Measurements from ENCODE around the gene ADORA2B. TPM values are rescaled to one million over a fixed set of nuclear protein-coding genes. Genes with fewer than 3 reads are reported as not detected.

Gene ADORA2B
- total and polyA plus RNA-seq, 2 of the 8 experiments (the other 6 are each of a cell fraction or from before 2014, with no cell fraction given): 2.6 to 8.2 TPM

- TF ChIP-seq HDAC2 (IDR thresholded peaks at IDR 0.05; ENCODE audit: borderline replicate concordance in 1 of 2, low read depth in 2 of 2, low read length in 2 of 2): peak in 1 of 2 experiments; percentile 91; a peak in 2 of 4 replicates
- no peak for TF ChIP-seq NANOG (IDR thresholded peaks at IDR 0.05; ENCODE audit: insufficient read depth, low read depth, low read length, poor library complexity, severe bottlenecking)
- TF ChIP-seq, protein P1, sequence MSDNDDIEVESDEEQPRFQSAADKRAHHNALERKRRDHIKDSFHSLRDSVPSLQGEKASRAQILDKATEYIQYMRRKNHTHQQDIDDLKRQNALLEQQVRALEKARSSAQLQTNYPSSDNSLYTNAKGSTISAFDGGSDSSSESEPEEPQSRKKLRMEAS (IDR thresholded peaks at IDR 0.05): peak; percentile 97
- no peak; the same call in 1 of the 2 replicates for TF ChIP-seq CREB1 (IDR thresholded peaks at IDR 0.05)
- TF ChIP-seq RAD21 (IDR thresholded peaks at IDR 0.05 in 1 of 2, conservative IDR thresholded peaks at IDR 0.05 in 1 of 2; ENCODE audit: low read depth in 2 of 2, low read length in 2 of 2): peak; percentile 58 to 72
- TF ChIP-seq SIX5 (IDR thresholded peaks at IDR 0.05; ENCODE audit: low read depth, low read length): no peak
- no peak for TF ChIP-seq EGR1 (IDR thresholded peaks at IDR 0.05; ENCODE audit: borderline replicate concordance, low read depth, low read length)
- TF ChIP-seq, protein P2, sequence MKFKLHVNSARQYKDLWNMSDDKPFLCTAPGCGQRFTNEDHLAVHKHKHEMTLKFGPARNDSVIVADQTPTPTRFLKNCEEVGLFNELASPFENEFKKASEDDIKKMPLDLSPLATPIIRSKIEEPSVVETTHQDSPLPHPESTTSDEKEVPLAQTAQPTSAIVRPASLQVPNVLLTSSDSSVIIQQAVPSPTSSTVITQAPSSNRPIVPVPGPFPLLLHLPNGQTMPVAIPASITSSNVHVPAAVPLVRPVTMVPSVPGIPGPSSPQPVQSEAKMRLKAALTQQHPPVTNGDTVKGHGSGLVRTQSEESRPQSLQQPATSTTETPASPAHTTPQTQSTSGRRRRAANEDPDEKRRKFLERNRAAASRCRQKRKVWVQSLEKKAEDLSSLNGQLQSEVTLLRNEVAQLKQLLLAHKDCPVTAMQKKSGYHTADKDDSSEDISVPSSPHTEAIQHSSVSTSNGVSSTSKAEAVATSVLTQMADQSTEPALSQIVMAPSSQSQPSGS (IDR thresholded peaks at IDR 0.05; ENCODE audit: low read length): no peak
- no peak for TF ChIP-seq CBX5 (IDR thresholded peaks at IDR 0.05; ENCODE audit: low read depth, low read length)
- TF ChIP-seq, protein P3, sequence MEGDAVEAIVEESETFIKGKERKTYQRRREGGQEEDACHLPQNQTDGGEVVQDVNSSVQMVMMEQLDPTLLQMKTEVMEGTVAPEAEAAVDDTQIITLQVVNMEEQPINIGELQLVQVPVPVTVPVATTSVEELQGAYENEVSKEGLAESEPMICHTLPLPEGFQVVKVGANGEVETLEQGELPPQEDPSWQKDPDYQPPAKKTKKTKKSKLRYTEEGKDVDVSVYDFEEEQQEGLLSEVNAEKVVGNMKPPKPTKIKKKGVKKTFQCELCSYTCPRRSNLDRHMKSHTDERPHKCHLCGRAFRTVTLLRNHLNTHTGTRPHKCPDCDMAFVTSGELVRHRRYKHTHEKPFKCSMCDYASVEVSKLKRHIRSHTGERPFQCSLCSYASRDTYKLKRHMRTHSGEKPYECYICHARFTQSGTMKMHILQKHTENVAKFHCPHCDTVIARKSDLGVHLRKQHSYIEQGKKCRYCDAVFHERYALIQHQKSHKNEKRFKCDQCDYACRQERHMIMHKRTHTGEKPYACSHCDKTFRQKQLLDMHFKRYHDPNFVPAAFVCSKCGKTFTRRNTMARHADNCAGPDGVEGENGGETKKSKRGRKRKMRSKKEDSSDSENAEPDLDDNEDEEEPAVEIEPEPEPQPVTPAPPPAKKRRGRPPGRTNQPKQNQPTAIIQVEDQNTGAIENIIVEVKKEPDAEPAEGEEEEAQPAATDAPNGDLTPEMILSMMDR (IDR thresholded peaks at IDR 0.05; ENCODE audit: control extremely low read depth in 1 of 3, insufficient read depth in 1 of 3, low read depth in 1 of 3, low read length in 3 of 3): peak; percentile 57 to 70 (median 67)
- peak; percentile 48 for TF ChIP-seq PHF8 (conservative IDR thresholded peaks at IDR 0.05; ENCODE audit: low read depth, low read length)
- no peak for TF ChIP-seq SP2 (IDR thresholded peaks at IDR 0.05; ENCODE audit: low read length)
- no peak; the same call in 1 of the 2 replicates for TF ChIP-seq KDM1A (IDR thresholded peaks at IDR 0.05; ENCODE audit: borderline replicate concordance, low read length)
- TF ChIP-seq SP1 (IDR thresholded peaks at IDR 0.05; ENCODE audit: low read depth, low read length): no peak
- TF ChIP-seq TBP (IDR thresholded peaks at IDR 0.05; ENCODE audit: low read depth, low read length): no peak
- TF ChIP-seq SIRT6 (IDR thresholded peaks at IDR 0.05; ENCODE audit: low read length): no peak
- no peak for TF ChIP-seq RFX5 (IDR thresholded peaks at IDR 0.05; ENCODE audit: borderline replicate concordance, low read depth, low read length)
- no peak for TF ChIP-seq GABPA (IDR thresholded peaks at IDR 0.05; ENCODE audit: borderline replicate concordance, insufficient read depth, low read length)
- no peak; the same call in 1 of the 2 replicates for TF ChIP-seq GTF2F1 (IDR thresholded peaks at IDR 0.05; ENCODE audit: borderline replicate concordance, low read depth, low read length)
Observed at GRCh38 chr17:15944759-15945526, at the start of gene ADORA2B (continued).
